Endothelial cell of umbilical vein (primary cell): ENCODE results near the gene PARN. TPM values are rescaled to one million over a fixed set of nuclear protein-coding genes. Genes with fewer than 3 reads are reported as not detected.

ENCODE experiments used
- BruUV-seq: library from RNA; stranded (reverse); fragments of 400-500 nt; replicated peaks from 2 replicates; lab custom pipeline; 2021; lab: Mats Ljungman, UMichigan
- CTCF ChIA-PET: fragments of 300-600, 350-600 bp; sonication (Branson Sonifier 250); formaldehyde crosslinking; loops from one replicate; lab custom pipeline; 2021; ENCODE audit warnings: antibody characterized with exemption, inconsistent platforms; lab: Charles Lee
- POLR2A ChIA-PET: fragments of 300-600, 350-600 bp; sonication (Branson Sonifier 250); formaldehyde crosslinking; loops from one replicate; lab custom pipeline; 2021; ENCODE audit warnings: antibody characterized with exemption, inconsistent platforms; lab: Charles Lee
- DNase-seq: peaks from one replicate; pipeline ENCODE4 v3.0.0-alpha.2; 2011; ENCODE audit warnings: low read depth, low spot score
- FAIRE-seq: peaks from 2 replicates; lab custom pipeline; 2011; peaks lifted over from hg19 to GRCh38; lab: Jason Lieb, UNC
- H2AFZ ChIP-seq: 2 replicates; pipeline ENCODE4 v1.6.0; 2012; ENCODE audit warnings: low read depth, low read length, control low read depth, inconsistent platforms
- H3K27ac ChIP-seq: 2 replicates; pipeline ENCODE4 v1.5.1; 2011; ENCODE audit warnings: low read depth, mild to moderate bottlenecking, control low read depth, low read length, moderate library complexity; ENCODE audit not compliant: insufficient read depth
- H3K27me3 ChIP-seq, 2 experiments: 2 replicates each; pipeline versions ENCODE4 v1.6.0 to v1.6.1; 2011; ENCODE audit warnings: low read length in 2 of 2, mixed read lengths in 1 of 2; ENCODE audit not compliant: control insufficient read depth in 2 of 2, insufficient read depth in 2 of 2
- H3K36me3 ChIP-seq, 2 experiments: 2 replicates in 1 of 2; 3 replicates in 1 of 2; pipeline ENCODE4 v1.5.1; 2011; ENCODE audit warnings: low read length in 2 of 2, mild to moderate bottlenecking in 1 of 2, moderate library complexity in 1 of 2; ENCODE audit not compliant: control insufficient read depth in 2 of 2, insufficient read depth in 2 of 2; ENCODE audit errors: extremely low read depth in 1 of 2
- H3K4me1 ChIP-seq: 3 replicates; pipeline ENCODE4 v1.5.1; 2011; ENCODE audit warnings: mild to moderate bottlenecking, low read length; ENCODE audit not compliant: control insufficient read depth, insufficient read depth; ENCODE audit errors: extremely low read depth
- H3K4me2 ChIP-seq: 2 replicates; pipeline ENCODE4 v1.6.1; 2011; ENCODE audit warnings: low read length, control low read depth, mixed read lengths; ENCODE audit not compliant: insufficient read depth
- H3K4me3 ChIP-seq, 3 experiments: fragments of 200-600 bp in 1 of 3; sonication (generic), shearing (Covaris generic) in 1 of 3; replicated peaks in 1 of 3; 2 replicates each; pipeline ENCODE4 v1.5.1; 2011 to 2016; ENCODE audit warnings: control low read depth in 3 of 3, low read length in 3 of 3, mild to moderate bottlenecking in 2 of 3, inconsistent platforms in 1 of 3, low read depth in 1 of 3, moderate library complexity in 1 of 3; ENCODE audit not compliant: insufficient read depth in 1 of 3
- H3K79me2 ChIP-seq: 2 replicates; pipeline ENCODE4 v1.6.0; 2012; ENCODE audit warnings: low read length, inconsistent platforms; ENCODE audit not compliant: control insufficient read depth, insufficient read depth
- H3K9ac ChIP-seq: replicated peaks from 2 replicates; pipeline ENCODE3; 2011; ENCODE audit warnings: low read length, control low read depth; ENCODE audit not compliant: insufficient read depth; ENCODE audit errors: extremely low read depth
- H3K9me1 ChIP-seq: replicated peaks from 3 replicates; pipeline ENCODE4 v1.6.0; 2011; ENCODE audit warnings: mild to moderate bottlenecking, low read length; ENCODE audit not compliant: control insufficient read depth, insufficient read depth; ENCODE audit errors: extremely low read depth
- H3K9me3 ChIP-seq: replicated peaks from 2 replicates; pipeline ENCODE4 v1.5.1; 2012; ENCODE audit warnings: low read length, inconsistent platforms; ENCODE audit not compliant: control insufficient read depth, insufficient read depth
- H4K20me1 ChIP-seq: replicated peaks from 2 replicates; pipeline ENCODE3; 2011; ENCODE audit warnings: mild to moderate bottlenecking, low read length; ENCODE audit not compliant: control insufficient read depth, insufficient read depth; ENCODE audit errors: extremely low read depth
- EZH2 ChIP-seq: IDR thresholded peaks from 2 replicates; pipeline ENCODE4 v1.6.1; 2012; ENCODE audit warnings: borderline replicate concordance, low read depth, mild to moderate bottlenecking, moderate library complexity, low read length, inconsistent platforms; ENCODE audit not compliant: severe bottlenecking
- FOS ChIP-seq: IDR thresholded peaks from 2 replicates; pipeline ENCODE4 v1.6.1; 2011; ENCODE audit warnings: mild to moderate bottlenecking, low read length, moderate library complexity, borderline replicate concordance; ENCODE audit not compliant: insufficient read depth
- GATA2 ChIP-seq: IDR thresholded peaks from 2 replicates; pipeline ENCODE4 v1.7.0; 2011; ENCODE audit warnings: low read depth, mild to moderate bottlenecking, moderate library complexity, mixed read lengths, low read length; ENCODE audit not compliant: insufficient read length, insufficient read depth
- JUN ChIP-seq: IDR thresholded peaks from 2 replicates; pipeline ENCODE4 v1.6.1; 2011; ENCODE audit warnings: borderline replicate concordance, low read depth; ENCODE audit not compliant: insufficient read length, insufficient read depth
- MYC ChIP-seq: IDR thresholded peaks from one replicate; pipeline ENCODE4 v1.6.1; 2011; ENCODE audit warnings: mild to moderate bottlenecking, low read depth, low read length
- POLR2A ChIP-seq: IDR thresholded peaks from 2 replicates; pipeline ENCODE4 v1.6.1; 2012; ENCODE audit warnings: low read depth, mild to moderate bottlenecking, control low read depth, low read length
- POLR2AphosphoS5 ChIP-seq: IDR thresholded peaks from 2 replicates; pipeline ENCODE4 v1.6.1; 2012; ENCODE audit warnings: low read depth, mild to moderate bottlenecking, control low read depth, low read length, moderate library complexity; ENCODE audit not compliant: insufficient read depth
- dilution Hi-C: fragments of 300-500 bp; cut with MboI; formaldehyde crosslinking; loops from one replicate; pipeline ENCODE4 v1.15.0; 2019; ENCODE audit warnings: low sequenced_read_pairs; ENCODE audit not compliant: extremely low pct_ligation_motif_present
- intact Hi-C: fragments of 100-400 bp; cut with micrococcal nuclease; formaldehyde crosslinking; loops from one replicate; pipeline ENCODE4 v1.10.0; 2022
- polyA plus RNA-seq, 4 experiments: library from polyadenylated mRNA; depleted of rRNA in 3 of 4; stranded (reverse) in 3 of 4; unstranded in 1 of 4; fragments of >200 nt; gene quantifications; 2 replicates each; pipeline versions ENCODE4 v1.2.1 to v1.2.3, GENCODE V29; 2011 to 2012; ENCODE audit warnings: missing spikeins in 1 of 4
- total RNA-seq: library from RNA; stranded (reverse); gene quantifications from 2 replicates; pipeline ENCODE4 v1.2.3, GENCODE V29; 2021
- TF ChIP-seq, protein P1 (sequence below): IDR thresholded peaks from 2 replicates; pipeline ENCODE4 v1.6.1; 2011; ENCODE audit not compliant: insufficient read depth, insufficient read length
- TF ChIP-seq, protein P2 (sequence below), 2 donors: IDR thresholded peaks; 1 replicate in 1 of 2; 2 replicates in 1 of 2; pipeline ENCODE4 v1.5.1; 2011; ENCODE audit warnings: low read length in 2 of 2, mild to moderate bottlenecking in 2 of 2, moderate library complexity in 2 of 2, control low read depth in 1 of 2, inconsistent platforms in 1 of 2, low read depth in 1 of 2; ENCODE audit not compliant: insufficient read depth in 1 of 2; ENCODE audit errors: extremely low read depth in 1 of 2

The PARN gene
- total and polyA plus RNA-seq, 2 donors (not counting 3 experiments of a cell fraction or from before 2014, with no cell fraction given): 16.9 to 24.6 TPM

- no peak for FAIRE-seq
- Histone ChIP-seq H4K20me1 (no peaks in the 10 kb centered on the region), H3K36me3 (no peaks in the 10 kb centered on the region), H3K9me3 (no peaks in the 10 kb centered on the region), H3K9me1 (no peaks in the 10 kb centered on the region), H3K4me3 (no peak overlapping the region), H3K4me1 (peaks cover 3% of the 10 kb centered on the region), H3K9ac (no peak overlapping the region), H3K27me3 (no peaks in the 10 kb centered on the region), H3K4me2 (no peak overlapping the region), H3K79me2 (no peaks in the 10 kb centered on the region), H3K27ac (no peak overlapping the region), H2AFZ (no peak overlapping the region)
- CTCF ChIA-PET: no interaction called here
- no TSS peak for BruUV-seq
- dilution Hi-C loops (no loop called here), intact Hi-C loops (no loop called here)
- TF ChIP-seq POLR2A (no peak), GATA2 (no peak), FOS (no peak), POLR2AphosphoS5 (no peak), MYC (no peak)
- TF ChIP-seq, protein P1, sequence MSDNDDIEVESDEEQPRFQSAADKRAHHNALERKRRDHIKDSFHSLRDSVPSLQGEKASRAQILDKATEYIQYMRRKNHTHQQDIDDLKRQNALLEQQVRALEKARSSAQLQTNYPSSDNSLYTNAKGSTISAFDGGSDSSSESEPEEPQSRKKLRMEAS: no peak
- POLR2A ChIA-PET: no interaction called here
- DNase-seq: no peak
Measured at GRCh38 chr16:14524979-14525378, 105.1 kb downstream of the PARN start.

- no TSS peak for BruUV-seq
- Histone ChIP-seq H3K4me1 (no peaks in the 10 kb centered on the region), H3K9me1 (no peaks in the 10 kb centered on the region), H4K20me1 (no peaks in the 10 kb centered on the region), H3K4me2 (no peak overlapping the region), H2AFZ (no peak overlapping the region), H3K27me3 (no peaks in the 10 kb centered on the region), H3K9ac (no peak overlapping the region), H3K79me2 (no peaks in the 10 kb centered on the region), H3K9me3 (no peaks in the 10 kb centered on the region), H3K27ac (no peak overlapping the region), H3K36me3 (no peaks in the 10 kb centered on the region), H3K4me3 (no peak overlapping the region)
- intact Hi-C loops (no loop called here), dilution Hi-C loops (no loop called here)
- FAIRE-seq: no peak
- CTCF ChIA-PET: no interaction called here
- TF ChIP-seq POLR2AphosphoS5 (no peak), MYC (no peak), EZH2 (no peak), JUN (no peak), FOS (no peak), POLR2A (no peak), GATA2 (no peak)
- TF ChIP-seq, protein P2, sequence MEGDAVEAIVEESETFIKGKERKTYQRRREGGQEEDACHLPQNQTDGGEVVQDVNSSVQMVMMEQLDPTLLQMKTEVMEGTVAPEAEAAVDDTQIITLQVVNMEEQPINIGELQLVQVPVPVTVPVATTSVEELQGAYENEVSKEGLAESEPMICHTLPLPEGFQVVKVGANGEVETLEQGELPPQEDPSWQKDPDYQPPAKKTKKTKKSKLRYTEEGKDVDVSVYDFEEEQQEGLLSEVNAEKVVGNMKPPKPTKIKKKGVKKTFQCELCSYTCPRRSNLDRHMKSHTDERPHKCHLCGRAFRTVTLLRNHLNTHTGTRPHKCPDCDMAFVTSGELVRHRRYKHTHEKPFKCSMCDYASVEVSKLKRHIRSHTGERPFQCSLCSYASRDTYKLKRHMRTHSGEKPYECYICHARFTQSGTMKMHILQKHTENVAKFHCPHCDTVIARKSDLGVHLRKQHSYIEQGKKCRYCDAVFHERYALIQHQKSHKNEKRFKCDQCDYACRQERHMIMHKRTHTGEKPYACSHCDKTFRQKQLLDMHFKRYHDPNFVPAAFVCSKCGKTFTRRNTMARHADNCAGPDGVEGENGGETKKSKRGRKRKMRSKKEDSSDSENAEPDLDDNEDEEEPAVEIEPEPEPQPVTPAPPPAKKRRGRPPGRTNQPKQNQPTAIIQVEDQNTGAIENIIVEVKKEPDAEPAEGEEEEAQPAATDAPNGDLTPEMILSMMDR (IDR thresholded peaks at IDR 0.05; ENCODE audit: extremely low read depth in 1 of 2, insufficient read depth in 1 of 2, low read depth in 1 of 2, low read length in 2 of 2): no peak
- TF ChIP-seq, protein P1: no peak
- DNase-seq: no peak
- POLR2A ChIA-PET: no interaction called here
Measured at GRCh38 chr16:14523632-14524031, 106.4 kb downstream of the PARN start.
